IMR-90 (cell line): Measurements from ENCODE around the gene TMEM271. TPM values are rescaled to one million over a fixed set of nuclear protein-coding genes. Genes with fewer than 3 reads are reported as not detected.
"Not testable (repeated sequence)": the region's sequence is repeated elsewhere in the genome, so short reads cannot be mapped to it uniquely, and the experiment has no call there.

Experiments used
- ATAC-seq: fragments of 200-7000 bp; cut with Tn5 transposase; 2 replicates; pipeline ENCODE4 v1.9.1; 2020; ENCODE audit warnings: low read depth, mild to moderate bottlenecking, moderate library complexity
- BruUV-seq: library from RNA; stranded (reverse); fragments of 400-500 nt; replicated peaks from 2 replicates; lab custom pipeline; 2021; lab: Mats Ljungman, UMichigan
- CTCF ChIA-PET: fragments of 300-600 bp; formaldehyde crosslinking; extraction: SDS; loops from one replicate; lab custom pipeline; 2021; ENCODE audit warnings: antibody characterized with exemption; lab: Yijun Ruan, JAX
- POLR2A ChIA-PET: fragments of 300-600 bp; sonication (Branson Sonifier 250); formaldehyde crosslinking; loops from one replicate; lab custom pipeline; 2022; ENCODE audit warnings: antibody characterized with exemption; ENCODE audit not compliant: unreplicated experiment; lab: Charles Lee
- DNase-seq: peaks from one replicate; pipeline ENCODE4 v3.0.0; 2013
- H2AFZ ChIP-seq: replicated peaks from 2 replicates; pipeline ENCODE3; 2013; ENCODE audit warnings: low read length, mild to moderate bottlenecking; ENCODE audit not compliant: poor library complexity
- H2AK5ac ChIP-seq: 2 replicates; pipeline ENCODE4 v1.6.1; 2013; ENCODE audit warnings: low read depth, low read length, inconsistent platforms
- H2AK9ac ChIP-seq: replicated peaks from 2 replicates; pipeline ENCODE3; 2013; ENCODE audit warnings: mild to moderate bottlenecking, low read depth, low read length, moderate library complexity; ENCODE audit not compliant: poor library complexity
- H2BK120ac ChIP-seq: 2 replicates; pipeline ENCODE4 v1.6.1; 2013; ENCODE audit warnings: low read depth, low read length, inconsistent platforms
- H2BK15ac ChIP-seq: 3 replicates; pipeline ENCODE4 v1.6.1; 2013; ENCODE audit warnings: low read depth, low read length, inconsistent platforms
- H2BK20ac ChIP-seq: 2 replicates; pipeline ENCODE4 v1.6.1; 2013; ENCODE audit warnings: low read depth, mild to moderate bottlenecking, inconsistent platforms, low read length, moderate library complexity
- H2BK5ac ChIP-seq: 2 replicates; pipeline ENCODE4 v1.6.1; 2013; ENCODE audit warnings: mild to moderate bottlenecking, low read depth, low read length, inconsistent platforms; ENCODE audit not compliant: poor library complexity, severe bottlenecking
- H3K14ac ChIP-seq: replicated peaks from 2 replicates; pipeline ENCODE4 v1.6.1; 2013; ENCODE audit warnings: low read depth, low read length, inconsistent platforms
- H3K18ac ChIP-seq: 2 replicates; pipeline ENCODE4 v1.6.1; 2013; ENCODE audit warnings: low read depth, low read length, control low read depth
- H3K23ac ChIP-seq: 2 replicates; pipeline ENCODE4 v1.6.1; 2013; ENCODE audit warnings: low read depth, low read length, inconsistent platforms
- H3K27ac ChIP-seq: 2 replicates; pipeline ENCODE4 v1.5.1; 2013; ENCODE audit warnings: mild to moderate bottlenecking, control low read depth, low read length; ENCODE audit not compliant: insufficient read depth
- H3K27me3 ChIP-seq: 2 replicates; pipeline ENCODE4 v1.6.1; 2013; ENCODE audit warnings: low read length; ENCODE audit not compliant: control insufficient read depth, insufficient read depth
- H3K36me3 ChIP-seq: 2 replicates; pipeline ENCODE4 v1.6.1; 2013; ENCODE audit warnings: low read length, mixed read lengths; ENCODE audit not compliant: control insufficient read depth, insufficient read depth
- H3K4ac ChIP-seq: 2 replicates; pipeline ENCODE4 v1.6.1; 2013; ENCODE audit warnings: low read depth, low read length, inconsistent platforms
- H3K4me1 ChIP-seq: 2 replicates; pipeline ENCODE4 v1.6.1; 2013; ENCODE audit warnings: low read length, mixed read lengths; ENCODE audit not compliant: control insufficient read depth, insufficient read depth
- H3K4me2 ChIP-seq: 2 replicates; pipeline ENCODE4 v1.6.1; 2013; ENCODE audit warnings: low read depth, mild to moderate bottlenecking, control low read depth, low read length, moderate library complexity
- H3K4me3 ChIP-seq: 2 replicates; pipeline ENCODE4 v1.5.1; 2013; ENCODE audit warnings: low read depth, mild to moderate bottlenecking, control low read depth, low read length, moderate library complexity; ENCODE audit not compliant: insufficient read depth
- H3K56ac ChIP-seq: 2 replicates; pipeline ENCODE4 v1.6.1; 2013; ENCODE audit warnings: low read length, inconsistent platforms; ENCODE audit not compliant: insufficient read depth; ENCODE audit errors: extremely low read depth
- H3K79me1 ChIP-seq, 2 experiments: 2 replicates each; pipeline ENCODE4 v1.6.1; 2013; ENCODE audit warnings: low read length in 2 of 2, inconsistent platforms in 1 of 2, low read depth in 1 of 2
- H3K9ac ChIP-seq: 2 replicates; pipeline ENCODE4 v1.6.1; 2013; ENCODE audit warnings: low read depth, low read length, control low read depth
- H3K9me1 ChIP-seq: 2 replicates; pipeline ENCODE4 v1.6.1; 2013; ENCODE audit warnings: low read length, inconsistent platforms; ENCODE audit not compliant: insufficient read depth
- H3K9me3 ChIP-seq: 2 replicates; pipeline ENCODE4 v1.6.1; 2013; ENCODE audit warnings: low read length; ENCODE audit not compliant: control insufficient read depth, insufficient read depth
- H4K20me1 ChIP-seq: 2 replicates; pipeline ENCODE4 v1.6.1; 2013; ENCODE audit warnings: low read length, inconsistent platforms; ENCODE audit not compliant: insufficient read depth
- H4K5ac ChIP-seq: 2 replicates; pipeline ENCODE4 v1.6.1; 2013; ENCODE audit warnings: mild to moderate bottlenecking, low read depth, low read length, control low read depth
- H4K8ac ChIP-seq, 2 experiments: 2 replicates each; pipeline ENCODE4 v1.6.1; 2013; ENCODE audit warnings: low read depth in 2 of 2, low read length in 2 of 2, control low read depth in 1 of 2, inconsistent platforms in 1 of 2
- H4K91ac ChIP-seq: 2 replicates; pipeline ENCODE4 v1.6.1; 2013; ENCODE audit warnings: low read depth, low read length, inconsistent platforms; ENCODE audit not compliant: insufficient read depth
- BHLHE40 ChIP-seq: fragments of 150-350 bp; IDR thresholded peaks from 2 replicates; pipeline ENCODE4 v1.6.1; 2016; ENCODE audit warnings: mild to moderate bottlenecking, low read depth, low read length
- CEBPB ChIP-seq: IDR thresholded peaks from 2 replicates; pipeline ENCODE4 v1.6.1; 2012; ENCODE audit warnings: low read depth, low read length, improper control_type of control experiment
- MAZ ChIP-seq: IDR thresholded peaks from 2 replicates; pipeline ENCODE4 v1.6.1; 2012; ENCODE audit warnings: low read depth, mild to moderate bottlenecking, low read length, improper control_type of control experiment, moderate library complexity, borderline replicate concordance
- NFE2L2 ChIP-seq: fragments of 150-350 bp; IDR thresholded peaks from 2 replicates; pipeline ENCODE4 v1.6.1; 2016; ENCODE audit warnings: low read depth, mild to moderate bottlenecking, low read length
- POLR2A ChIP-seq: IDR thresholded peaks from 2 replicates; pipeline ENCODE4 v1.6.1; 2012; ENCODE audit warnings: mild to moderate bottlenecking, low read depth, low read length
- RCOR1 ChIP-seq: IDR thresholded peaks from 2 replicates; pipeline ENCODE4 v1.6.1; 2012; ENCODE audit warnings: mild to moderate bottlenecking, low read length, improper control_type of control experiment; ENCODE audit not compliant: insufficient replicate concordance
- RFX5 ChIP-seq: IDR thresholded peaks from 2 replicates; pipeline ENCODE4 v1.8.0; 2012; ENCODE audit warnings: low read depth, mild to moderate bottlenecking, low read length, moderate library complexity
- SMC3 ChIP-seq: fragments of 150-350 bp; IDR thresholded peaks from 2 replicates; pipeline ENCODE4 v1.6.1; 2016; ENCODE audit warnings: low read depth, mild to moderate bottlenecking, antibody characterized with exemption, low read length, moderate library complexity
- WGBS, 2 experiments: methylation state at CpG; one replicate each; pipeline versions ENCODE4 v1.1.5 to v1.1.7; 2013; ENCODE audit warnings: missing lambda C conversion rate in 2 of 2; ENCODE audit not compliant: insufficient read length in 1 of 2; ENCODE audit errors: extremely low coverage in 2 of 2; 5-methylcytosine and 5-hydroxymethylcytosine counted together
- dilution Hi-C: fragments of 300-500 bp; cut with HindIII; formaldehyde crosslinking; loops from one replicate; pipeline ENCODE4 v1.14.3; 2018; ENCODE audit warnings: low sequenced_read_pairs; ENCODE audit not compliant: unreplicated experiment
- in situ Hi-C: fragments of 300-500 bp; cut with MboI; formaldehyde crosslinking; loops from 3 replicates; pipeline ENCODE4 v1.14.3; 2019; ENCODE audit warnings: low sequenced_read_pairs, inconsistent platforms, mixed read lengths
- intact Hi-C: fragments of 100-400 bp; cut with micrococcal nuclease; formaldehyde crosslinking; loops from 2 replicates; pipeline ENCODE4 v1.10.0; 2022
- polyA plus RNA-seq, 3 experiments: library from polyadenylated mRNA; depleted of rRNA; stranded (reverse); fragments of >200 nt; gene quantifications; 2 replicates each; pipeline ENCODE4 v1.2.3, GENCODE V29; 2012; ENCODE audit warnings: low replicate concordance in 1 of 3
- total RNA-seq: library from RNA; depleted of rRNA; stranded (reverse); fragments of >200 nt; gene quantifications from 2 replicates; pipeline ENCODE4 v1.2.3, GENCODE V29; 2012

The TMEM271 gene
- total and polyA plus RNA-seq, 2 of the 4 experiments (the other 2 are of a cell fraction): not detected

GRCh38 chr4:555566-556275, 20.4 kb downstream of the TMEM271 start:
- H3K23ac ChIP-seq: no peak overlapping the region
- no peak overlapping the region for H2BK15ac ChIP-seq
- peak overlapping the region; percentile 22 for H2BK5ac ChIP-seq
- H3K18ac ChIP-seq: no peak overlapping the region
- H3K4me1 ChIP-seq: no peaks in the 10 kb centered on the region
- CTCF ChIA-PET: no interaction called here
- H4K91ac ChIP-seq: no peak overlapping the region
- H3K4me2 ChIP-seq: no peak overlapping the region
- intact Hi-C loops: no loop called here
- ATAC-seq (no peak), DNase-seq (no peak)
- H4K5ac ChIP-seq: no peak overlapping the region
- no peak overlapping the region for H3K9ac ChIP-seq
- no peaks in the 10 kb centered on the region for H3K9me1 ChIP-seq
- H3K27ac ChIP-seq: no peak overlapping the region
- in situ Hi-C loops: no loop called here
- no peaks in the 10 kb centered on the region for H3K27me3 ChIP-seq
- no peaks in the 10 kb centered on the region for H4K20me1 ChIP-seq
- H3K56ac ChIP-seq: no peak overlapping the region
- H3K14ac ChIP-seq: no peak overlapping the region
- 76% methylated on average over 4 of the region's 14 CpGs; no CpG with 5 or more reads in 1 of the 2 experiments for WGBS, 2 experiments
- no peak overlapping the region for H2BK20ac ChIP-seq
- H2BK120ac ChIP-seq: no peak overlapping the region
- no TSS peak for BruUV-seq
- H3K4ac ChIP-seq: no peak overlapping the region
- no peak for TF ChIP-seq RFX5
- TF ChIP-seq CEBPB: no peak
- no peak for TF ChIP-seq MAZ
- TF ChIP-seq BHLHE40: no peak
- TF ChIP-seq RCOR1: no peak
- no peak for TF ChIP-seq POLR2A
- no peak for TF ChIP-seq SMC3
- no peak for TF ChIP-seq NFE2L2
- no peak overlapping the region for H3K4me3 ChIP-seq
- POLR2A ChIA-PET: no interaction called here
- no peaks in the 10 kb centered on the region for H3K79me1 ChIP-seq
- dilution Hi-C loops: no loop called here
- no peak overlapping the region for H2AK5ac ChIP-seq
- H2AK9ac ChIP-seq: no peak overlapping the region
- H3K36me3 ChIP-seq: no peaks in the 10 kb centered on the region
- H2AFZ ChIP-seq: no peak overlapping the region
- peaks cover 18% of the 10 kb centered on the region; the same call in 1 of the 2 replicates for H3K9me3 ChIP-seq
- H4K8ac ChIP-seq: no peak overlapping the region

GRCh38 chr4:554793-555320, 21.2 kb downstream of the TMEM271 start:
- ATAC-seq, H3K56ac ChIP-seq, dilution Hi-C loops, DNase-seq, H3K27ac ChIP-seq, in situ Hi-C loops, H3K23ac ChIP-seq, H4K91ac ChIP-seq, H2BK15ac ChIP-seq, H3K36me3 ChIP-seq, intact Hi-C loops, POLR2A ChIA-PET, H4K5ac ChIP-seq, H3K4me3 ChIP-seq, H2AFZ ChIP-seq, H2BK5ac ChIP-seq, H2BK20ac ChIP-seq, H2AK5ac ChIP-seq, H3K14ac ChIP-seq, H3K4me1 ChIP-seq, H3K27me3 ChIP-seq, H3K4me2 ChIP-seq, H3K9ac ChIP-seq, H3K18ac ChIP-seq, H3K9me1 ChIP-seq, H4K8ac ChIP-seq, H3K79me1 ChIP-seq, BruUV-seq, H4K20me1 ChIP-seq, H2BK120ac ChIP-seq, H3K4ac ChIP-seq: not testable (repeated sequence)
- WGBS, 2 experiments: 80% methylated on average over 1 of the region's 3 CpGs; no CpG with 5 or more reads in 1 of the 2 experiments
- Histone ChIP-seq H3K9me3 (peaks cover 16% of the 10 kb centered on the region; the same call in 1 of the 2 replicates), H2AK9ac (peak overlapping the region; percentile 42)
- CTCF ChIA-PET: interaction anchor here (0.6 kb wide), 1 partner anchor 37 kb away, joined by 3 read pairs; no protein-coding TSS in a partner anchor
